OCI-LY1 (cell line): Measurements from ENCODE around the gene XPR1.

ENCODE experiments used
- H2AFZ ChIP-seq: fragments of 200-600 bp; sonication (generic), shearing (Covaris generic); 2 replicates; pipeline ENCODE4 v1.6.0; 2014; ENCODE audit warnings: antibody characterized with exemption, mild to moderate bottlenecking, low read length
- H3F3A ChIP-seq: fragments of 200-600 bp; sonication (generic), shearing (Covaris generic); 2 replicates; pipeline ENCODE4 v1.6.0; 2014; ENCODE audit warnings: mild to moderate bottlenecking, antibody characterized with exemption, low read length, moderate library complexity; ENCODE audit not compliant: insufficient read depth
- H3K27ac ChIP-seq: fragments of 200-600 bp; sonication (generic); 2 replicates; pipeline ENCODE4 v1.5.1; 2014; ENCODE audit warnings: low read length, mixed run types, mild to moderate bottlenecking, low read depth; ENCODE audit not compliant: poor library complexity, severe bottlenecking
- H3K27me3 ChIP-seq: fragments of 200-600 bp; sonication (generic); 2 replicates; pipeline ENCODE4 v1.6.0; 2014; ENCODE audit warnings: antibody characterized with exemption, mild to moderate bottlenecking, low read length, moderate library complexity; ENCODE audit not compliant: insufficient read depth
- H3K36me3 ChIP-seq: fragments of 200-600 bp; sonication (generic); 2 replicates; pipeline ENCODE4 v1.6.1; 2014; ENCODE audit warnings: mild to moderate bottlenecking, antibody characterized with exemption, low read length, moderate library complexity, mixed read lengths; ENCODE audit not compliant: insufficient read depth
- H3K4me1 ChIP-seq: fragments of 200-600 bp; sonication (generic); 2 replicates; pipeline ENCODE4 v1.5.1; 2014; ENCODE audit warnings: mild to moderate bottlenecking, low read length, moderate library complexity; ENCODE audit not compliant: insufficient read depth, severe bottlenecking
- H3K4me2 ChIP-seq: fragments of 200-600 bp; sonication (generic), shearing (Covaris generic); 2 replicates; pipeline ENCODE4 v1.6.1; 2014; ENCODE audit warnings: low read length
- H3K4me3 ChIP-seq: fragments of 200-600 bp; sonication (generic); 2 replicates; pipeline ENCODE4 v1.5.1; 2014; ENCODE audit warnings: low read length, low read depth, mild to moderate bottlenecking, mixed read lengths; ENCODE audit not compliant: poor library complexity, severe bottlenecking
- H3K79me2 ChIP-seq: fragments of 200-600 bp; shearing (Covaris generic); 2 replicates; pipeline ENCODE4 v1.6.1; 2016; ENCODE audit warnings: mixed run types, low read length, mixed read lengths; ENCODE audit not compliant: insufficient read depth
- H3K9ac ChIP-seq: fragments of 200-600 bp; sonication (generic), shearing (Covaris generic); 2 replicates; pipeline ENCODE4 v1.6.1; 2014; ENCODE audit warnings: mild to moderate bottlenecking, low read length, mixed read lengths
- H3K9me2 ChIP-seq: fragments of 200-600 bp; sonication (generic), shearing (Covaris generic); 2 replicates; pipeline ENCODE4 v1.6.1; 2014; ENCODE audit warnings: low read depth, mild to moderate bottlenecking, low read length, mixed read lengths
- H3K9me3 ChIP-seq: fragments of 200-600 bp; shearing (Covaris generic); 2 replicates; pipeline ENCODE4 v1.6.1; 2014; ENCODE audit warnings: low read length, mixed read lengths
- H4K20me1 ChIP-seq: fragments of 200-600 bp; sonication (generic), shearing (Covaris generic); 2 replicates; pipeline ENCODE4 v1.6.0; 2016; ENCODE audit warnings: mild to moderate bottlenecking, low read length; ENCODE audit not compliant: insufficient read depth
- CTCF ChIP-seq: fragments of 200-600 bp; sonication (generic), shearing (Covaris generic); IDR thresholded peaks from 2 replicates; pipeline ENCODE4 v1.5.1; 2017; ENCODE audit warnings: mild to moderate bottlenecking, antibody characterized with exemption, low read length, moderate library complexity, mixed read lengths
- EZH2 ChIP-seq: fragments of 200-600 bp; sonication (generic), shearing (Covaris generic); IDR thresholded peaks from 2 replicates; pipeline ENCODE4 v1.8.0; 2017; ENCODE audit warnings: borderline replicate concordance, mixed run types, mild to moderate bottlenecking, antibody characterized with exemption, low read length, moderate library complexity, mixed read lengths

Gene XPR1

GRCh38 chr1:180777072-180777689 is 145.4 kb downstream of the XPR1 start:
- Histone ChIP-seq H3K9me2 (no peaks in the 10 kb centered on the region), H3K4me1 (no peaks in the 10 kb centered on the region), H3K27me3 (no peaks in the 10 kb centered on the region), H3K9me3 (no peaks in the 10 kb centered on the region), H3K27ac (no peak overlapping the region), H3K4me3 (no peak overlapping the region), H2AFZ (no peak overlapping the region), H3K4me2 (no peak overlapping the region), H3F3A (no peaks in the 10 kb centered on the region), H4K20me1 (no peaks in the 10 kb centered on the region), H3K9ac (no peak overlapping the region), H3K79me2 (no peaks in the 10 kb centered on the region), H3K36me3 (no peaks in the 10 kb centered on the region)
- TF ChIP-seq EZH2 (no peak), CTCF (no peak)

GRCh38 chr1:180778782-180779398 is 147.1 kb downstream of the XPR1 start:
- Histone ChIP-seq H3F3A (no peaks in the 10 kb centered on the region), H3K4me3 (no peak overlapping the region), H3K9me2 (no peaks in the 10 kb centered on the region), H3K4me2 (no peak overlapping the region), H3K4me1 (no peaks in the 10 kb centered on the region), H4K20me1 (no peaks in the 10 kb centered on the region), H3K9ac (no peak overlapping the region), H3K27me3 (no peaks in the 10 kb centered on the region), H3K27ac (no peak overlapping the region), H3K79me2 (no peaks in the 10 kb centered on the region), H3K36me3 (no peaks in the 10 kb centered on the region), H2AFZ (no peak overlapping the region), H3K9me3 (no peaks in the 10 kb centered on the region)
- TF ChIP-seq EZH2 (no peak), CTCF (peak; percentile 73)

DNA sequence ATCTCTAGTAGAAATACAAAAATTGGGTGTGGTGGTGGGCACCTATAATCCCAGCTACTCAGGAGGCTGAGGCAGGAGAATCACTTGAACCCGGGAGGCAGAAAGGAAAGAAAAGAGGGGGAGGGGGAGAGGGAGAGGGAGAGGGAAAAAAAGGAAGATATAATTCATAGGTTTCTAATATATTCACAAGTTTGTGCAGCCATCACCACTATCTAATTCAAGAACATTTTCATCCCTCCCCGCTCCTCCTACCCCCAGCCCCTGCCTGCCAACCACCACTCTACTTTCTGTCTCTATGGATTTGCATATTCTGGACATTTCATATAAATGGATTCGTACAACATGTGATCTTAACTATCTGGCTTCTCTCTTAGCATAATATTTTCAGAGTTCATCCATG is 147.8 kb downstream of the XPR1 start:
- H3K4me3 ChIP-seq = no peak overlapping the region
- H2AFZ ChIP-seq = no peak overlapping the region
- H4K20me1 ChIP-seq = no peaks in the 10 kb centered on the region
- TF ChIP-seq EZH2 (no peak), CTCF (no peak)
- H3K4me2 ChIP-seq = no peak overlapping the region
- H3K27me3 ChIP-seq = no peaks in the 10 kb centered on the region
- no peak overlapping the region for H3K9ac ChIP-seq
- no peaks in the 10 kb centered on the region for H3K36me3 ChIP-seq
- no peaks in the 10 kb centered on the region for H3K4me1 ChIP-seq
- no peak overlapping the region for H3K27ac ChIP-seq
- no peaks in the 10 kb centered on the region for H3K79me2 ChIP-seq
- H3K9me2 ChIP-seq = no peaks in the 10 kb centered on the region
- no peaks in the 10 kb centered on the region for H3K9me3 ChIP-seq
- H3F3A ChIP-seq = no peaks in the 10 kb centered on the region
